Neural cell (in vitro differentiated cells): ENCODE measurements around the gene ANO9. TPM values are rescaled to one million over a fixed set of nuclear protein-coding genes. Genes with fewer than 3 reads are reported as not detected.
"Not testable (repeated sequence)": the region's sequence is repeated elsewhere in the genome, so short reads cannot be mapped to it uniquely, and the experiment has no call there.

Source experiments
- H2AFZ ChIP-seq: fragments of 200-600, 300-800 bp; sonication (generic), shearing (Covaris generic); 2 replicates; pipeline ENCODE4 v1.6.0; 2014; ENCODE audit warnings: low read depth, mild to moderate bottlenecking, antibody characterized with exemption, low read length, moderate library complexity
- H3F3A ChIP-seq: fragments of 200-600 bp; shearing (Covaris generic); 2 replicates; pipeline ENCODE4 v1.6.1; 2016; ENCODE audit warnings: mild to moderate bottlenecking, moderate library complexity, mixed read lengths, antibody characterized with exemption, low read length; ENCODE audit not compliant: insufficient read depth, poor library complexity, severe bottlenecking
- H3K27ac ChIP-seq: fragments of 200-600, 300-800 bp; sonication (generic), shearing (Covaris generic); 2 replicates; pipeline ENCODE4 v1.5.1; 2014; ENCODE audit warnings: mild to moderate bottlenecking, low read length, moderate library complexity
- H3K27me3 ChIP-seq: fragments of 300-800, 200-600 bp; sonication (generic), shearing (Covaris generic); 2 replicates; pipeline ENCODE4 v1.6.0; 2014; ENCODE audit warnings: mild to moderate bottlenecking, low read depth, low read length, moderate library complexity; ENCODE audit not compliant: insufficient read depth
- H3K36me3 ChIP-seq: fragments of 300-800, 200-600 bp; sonication (generic), shearing (Covaris generic); 2 replicates; pipeline ENCODE4 v1.5.1; 2014; ENCODE audit warnings: mild to moderate bottlenecking, antibody characterized with exemption, low read length, moderate library complexity; ENCODE audit not compliant: insufficient read depth
- H3K4me2 ChIP-seq: fragments of 300-800, 200-600 bp; sonication (generic), shearing (Covaris generic); 2 replicates; pipeline ENCODE4 v1.6.0; 2014; ENCODE audit warnings: mild to moderate bottlenecking, low read length
- H3K4me3 ChIP-seq: fragments of 300-800, 200-600 bp; sonication (generic), shearing (Covaris generic); 2 replicates; pipeline ENCODE4 v1.5.1; 2014; ENCODE audit warnings: mild to moderate bottlenecking, low read length, moderate library complexity
- H3K79me2 ChIP-seq: fragments of 200-600 bp; shearing (Covaris generic); replicated peaks from 2 replicates; pipeline ENCODE4 v1.6.0; 2014; ENCODE audit warnings: mild to moderate bottlenecking, low read length, moderate library complexity; ENCODE audit not compliant: insufficient read depth
- H3K9ac ChIP-seq: fragments of 300-800, 200-600 bp; sonication (generic), shearing (Covaris generic); 2 replicates; pipeline ENCODE4 v1.6.1; 2016; ENCODE audit warnings: mild to moderate bottlenecking, low read length, mixed read lengths
- H3K9me2 ChIP-seq: fragments of 200-600 bp; shearing (Covaris generic); 2 replicates; pipeline ENCODE4 v1.6.1; 2016; ENCODE audit warnings: mild to moderate bottlenecking, low read length, mixed read lengths; ENCODE audit not compliant: insufficient read depth
- H3K9me3 ChIP-seq: fragments of 200-600, 300-800 bp; sonication (generic), shearing (Covaris generic); 2 replicates; pipeline ENCODE4 v1.6.1; 2016; ENCODE audit warnings: mild to moderate bottlenecking, mixed run types, low read length, moderate library complexity, mixed read lengths
- H4K20me1 ChIP-seq: fragments of 200-600 bp; shearing (Covaris generic); 2 replicates; pipeline ENCODE4 v1.6.1; 2016; ENCODE audit warnings: mild to moderate bottlenecking, mixed run types; ENCODE audit not compliant: insufficient read depth
- CTCF ChIP-seq: fragments of 450-650 bp; IDR thresholded peaks from 2 replicates; pipeline ENCODE4 v1.5.1; 2014; ENCODE audit warnings: antibody characterized with exemption, mild to moderate bottlenecking, moderate library complexity; ENCODE audit not compliant: poor library complexity, severe bottlenecking
- EZH2 ChIP-seq: fragments of 200-600, 300-800 bp; shearing (Covaris generic), sonication (generic); IDR thresholded peaks from 2 replicates; pipeline ENCODE4 v1.6.1; 2014; ENCODE audit warnings: antibody characterized with exemption, low read length, borderline replicate concordance, mild to moderate bottlenecking; ENCODE audit not compliant: insufficient read depth, poor library complexity, severe bottlenecking
- MXI1 ChIP-seq: fragments of 450-650 bp; conservative IDR thresholded peaks from 2 replicates; pipeline ENCODE4 v1.6.1; 2014; ENCODE audit warnings: antibody characterized with exemption, mild to moderate bottlenecking; ENCODE audit not compliant: poor library complexity, severe bottlenecking
- POLR2AphosphoS5 ChIP-seq: IDR thresholded peaks from 2 replicates; pipeline ENCODE4 v1.6.1; 2012
- RAD21 ChIP-seq: fragments of 450-650 bp; conservative IDR thresholded peaks from 2 replicates; pipeline ENCODE4 v1.6.1; 2014; ENCODE audit warnings: antibody characterized with exemption, mild to moderate bottlenecking, moderate library complexity
- REST ChIP-seq: IDR thresholded peaks from 2 replicates; pipeline ENCODE4 v1.6.1; 2012; ENCODE audit warnings: borderline replicate concordance
- TAF1 ChIP-seq: IDR thresholded peaks from 2 replicates; pipeline ENCODE4 v1.6.1; 2012; ENCODE audit warnings: low read depth
- polyA plus RNA-seq: library from polyadenylated mRNA; depleted of rRNA; stranded (reverse); fragments of >200 nt; gene quantifications from 2 replicates; pipeline ENCODE4 v1.2.3, GENCODE V29; 2014

Gene ANO9
- polyA plus RNA-seq, 1 donor from 2014 or later: not detected

GRCh38 chr11:424766-425165 lies 17.0 kb downstream of the ANO9 start:
- H3K9me3 ChIP-seq, H4K20me1 ChIP-seq, H3F3A ChIP-seq, H3K9me2 ChIP-seq, H2AFZ ChIP-seq, H3K4me3 ChIP-seq, H3K36me3 ChIP-seq, H3K27me3 ChIP-seq, H3K79me2 ChIP-seq, H3K9ac ChIP-seq, H3K27ac ChIP-seq, H3K4me2 ChIP-seq: not testable (repeated sequence)

- no peaks in the 10 kb centered on the region for H4K20me1 ChIP-seq
- no peaks in the 10 kb centered on the region for H3K9me2 ChIP-seq
- H3K4me2 ChIP-seq: no peak overlapping the region
- H3K36me3 ChIP-seq: no peaks in the 10 kb centered on the region
- H3K27me3 ChIP-seq: no peaks in the 10 kb centered on the region
- TF ChIP-seq EZH2: no peak
- no peak for TF ChIP-seq TAF1
- TF ChIP-seq RAD21: no peak
- H3F3A ChIP-seq: no peaks in the 10 kb centered on the region
- no peak overlapping the region for H3K27ac ChIP-seq
- no peaks in the 10 kb centered on the region for H3K79me2 ChIP-seq
- no peaks in the 10 kb centered on the region for H3K9me3 ChIP-seq
- H2AFZ ChIP-seq: no peak overlapping the region
- no peak overlapping the region for H3K4me3 ChIP-seq
- no peak overlapping the region for H3K9ac ChIP-seq
These were observed 17.6 kb downstream of the ANO9 start for GRCh38 chr11:424232-424631.

GRCh38 chr11:422249-422656 lies 19.6 kb downstream of the ANO9 start:
- H3K27me3 ChIP-seq: peaks cover 15% of the 10 kb centered on the region
- no peaks in the 10 kb centered on the region for H3K9me2 ChIP-seq
- no peaks in the 10 kb centered on the region for H4K20me1 ChIP-seq
- no peaks in the 10 kb centered on the region for H3K79me2 ChIP-seq
- H3F3A ChIP-seq: no peaks in the 10 kb centered on the region
- no peak overlapping the region for H3K4me2 ChIP-seq
- H3K4me3 ChIP-seq: no peak overlapping the region
- H2AFZ ChIP-seq: no peak overlapping the region
- no peaks in the 10 kb centered on the region for H3K9me3 ChIP-seq
- H3K9ac ChIP-seq: no peak overlapping the region
- H3K27ac ChIP-seq: no peak overlapping the region
- H3K36me3 ChIP-seq: no peaks in the 10 kb centered on the region
- TF ChIP-seq POLR2AphosphoS5 (no peak), RAD21 (no peak), REST (no peak), MXI1 (no peak)

GRCh38 chr11:420911-421321 lies 20.9 kb downstream of the ANO9 start:
- no peak overlapping the region for H3K4me2 ChIP-seq
- no peaks in the 10 kb centered on the region for H3K36me3 ChIP-seq
- H3F3A ChIP-seq: no peaks in the 10 kb centered on the region
- H3K27ac ChIP-seq: no peak overlapping the region
- H3K4me3 ChIP-seq: no peak overlapping the region
- no peaks in the 10 kb centered on the region for H3K79me2 ChIP-seq
- H2AFZ ChIP-seq: no peak overlapping the region
- TF ChIP-seq MXI1 (no peak), REST (no peak), CTCF (no peak)
- H3K27me3 ChIP-seq: peaks cover 28% of the 10 kb centered on the region
- no peaks in the 10 kb centered on the region for H3K9me3 ChIP-seq
- no peak overlapping the region for H3K9ac ChIP-seq
- no peaks in the 10 kb centered on the region for H4K20me1 ChIP-seq
- H3K9me2 ChIP-seq: no peaks in the 10 kb centered on the region
